GOT3 (cell line): Measurements from ENCODE around the gene GMPR2.
"Not testable (repeated sequence)": the region's sequence is repeated elsewhere in the genome, so short reads cannot be mapped to it uniquely, and the experiment has no call there.

Source experiments
- DNase-seq: peaks from one replicate; lab custom pipeline; 2025; ENCODE audit warnings: mixed read lengths; lab: John Stamatoyannopoulos, UW

Gene GMPR2

DNA sequence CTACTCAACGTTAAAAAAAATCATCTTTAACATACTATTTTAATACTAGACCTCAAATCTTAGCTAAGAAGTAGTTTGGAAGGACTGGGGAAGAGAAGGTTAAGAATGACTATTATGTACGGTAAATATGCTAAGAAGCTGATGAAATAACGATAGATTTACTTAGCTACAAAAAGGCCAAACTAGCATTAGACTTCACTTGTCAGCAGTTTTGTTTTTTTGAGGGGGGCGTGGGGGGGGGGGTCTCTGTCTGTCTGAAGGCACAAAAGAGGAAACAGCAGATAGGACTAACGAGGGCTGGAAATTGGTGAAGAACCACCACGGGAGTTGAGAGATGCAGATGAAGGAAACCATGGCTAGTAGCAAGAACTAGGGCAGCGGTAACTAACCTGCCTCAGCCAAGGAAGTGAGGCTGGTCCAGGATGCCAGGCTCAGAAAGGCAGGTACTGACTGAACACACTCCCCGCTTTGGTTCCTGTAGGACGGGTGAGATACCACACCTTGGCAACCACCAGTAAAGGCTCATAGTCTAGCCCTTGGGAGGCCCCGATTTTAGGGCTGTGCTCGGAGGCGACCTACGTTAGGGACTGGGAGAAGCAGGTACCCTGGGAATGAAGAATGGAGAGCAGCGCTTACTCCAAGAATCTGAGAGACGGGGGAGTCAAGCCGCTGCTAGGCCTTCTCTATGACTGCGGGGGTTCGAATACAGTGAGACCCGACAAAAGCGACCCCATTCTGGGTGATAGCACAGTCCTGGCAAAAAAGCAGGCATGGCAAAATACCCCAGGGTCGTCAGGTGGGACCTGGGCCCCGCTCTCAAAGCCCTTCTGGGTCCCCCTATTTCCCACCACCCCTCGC lies 1.2 kb upstream of the GMPR2 start:
- no peak for DNase-seq

- peak; percentile 71 for DNase-seq
Measured at GRCh38 chr14:24232121-24232644, 546 bp upstream of the GMPR2 start, which contains the start of gene NEDD8. TSS of gene NEDD8 (minus strand) at chr14:24232367. CDS start at chr14:24232267, 100 bp downstream.

DNA sequence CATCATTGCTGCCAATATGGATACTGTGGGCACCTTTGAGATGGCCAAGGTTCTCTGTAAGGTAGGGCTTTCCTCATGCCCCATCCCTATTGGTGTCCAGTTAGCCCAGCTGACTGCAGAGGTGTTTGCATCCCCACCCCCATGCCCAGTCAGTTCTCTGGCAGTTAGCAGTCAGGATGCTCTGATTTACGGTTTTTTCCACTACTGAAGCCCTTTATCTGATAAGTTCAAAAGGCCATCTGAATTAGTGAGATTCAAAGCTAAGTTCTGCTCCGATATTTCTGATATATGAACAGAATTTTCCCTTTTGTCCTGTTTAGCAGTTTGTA lies 773 bp downstream of the GMPR2 start:
- no peak for DNase-seq

DNA sequence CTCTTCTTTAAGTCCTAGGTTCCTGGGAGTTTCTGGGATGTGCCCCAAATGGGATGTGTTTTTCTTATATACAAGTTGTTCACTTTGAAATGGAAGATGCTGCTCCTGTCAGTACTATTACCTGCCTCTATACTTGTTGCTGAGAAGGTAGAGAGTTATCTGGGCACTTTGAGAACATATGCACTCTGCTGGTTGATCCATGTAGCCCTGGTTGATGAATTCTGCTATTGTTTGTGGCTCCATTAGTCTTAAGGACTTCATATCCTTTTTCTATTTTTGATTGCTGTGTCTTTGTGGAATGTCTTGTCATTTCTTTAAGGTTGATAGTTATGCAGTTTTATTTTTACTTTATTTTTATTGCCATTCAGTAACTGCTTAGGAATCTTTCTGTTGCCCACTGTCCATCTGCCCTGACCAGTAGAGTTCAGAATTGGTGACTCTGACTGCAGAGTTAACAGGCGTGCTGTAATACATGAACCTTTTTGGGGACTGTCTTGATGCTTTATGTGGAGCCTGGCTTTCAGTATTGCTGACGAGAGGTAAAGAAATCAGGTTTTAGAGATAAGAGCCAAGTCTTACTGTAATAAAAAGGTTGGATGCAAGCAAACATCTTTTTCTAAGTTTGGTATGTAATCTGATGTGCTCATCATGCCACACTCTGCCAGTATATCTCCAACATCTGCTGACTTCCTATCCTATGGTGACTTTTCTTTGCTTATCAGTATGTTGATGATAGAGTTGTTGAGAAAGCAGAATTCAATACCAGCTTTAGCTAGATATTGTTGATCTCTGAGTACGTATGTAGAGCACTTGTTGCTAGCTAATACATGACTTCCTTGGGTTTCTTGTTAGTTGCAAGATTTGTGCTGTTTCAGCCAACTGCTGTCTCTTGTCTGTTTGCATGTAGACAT lies 1.6 kb downstream of the GMPR2 start:
- no peak for DNase-seq

DNA sequence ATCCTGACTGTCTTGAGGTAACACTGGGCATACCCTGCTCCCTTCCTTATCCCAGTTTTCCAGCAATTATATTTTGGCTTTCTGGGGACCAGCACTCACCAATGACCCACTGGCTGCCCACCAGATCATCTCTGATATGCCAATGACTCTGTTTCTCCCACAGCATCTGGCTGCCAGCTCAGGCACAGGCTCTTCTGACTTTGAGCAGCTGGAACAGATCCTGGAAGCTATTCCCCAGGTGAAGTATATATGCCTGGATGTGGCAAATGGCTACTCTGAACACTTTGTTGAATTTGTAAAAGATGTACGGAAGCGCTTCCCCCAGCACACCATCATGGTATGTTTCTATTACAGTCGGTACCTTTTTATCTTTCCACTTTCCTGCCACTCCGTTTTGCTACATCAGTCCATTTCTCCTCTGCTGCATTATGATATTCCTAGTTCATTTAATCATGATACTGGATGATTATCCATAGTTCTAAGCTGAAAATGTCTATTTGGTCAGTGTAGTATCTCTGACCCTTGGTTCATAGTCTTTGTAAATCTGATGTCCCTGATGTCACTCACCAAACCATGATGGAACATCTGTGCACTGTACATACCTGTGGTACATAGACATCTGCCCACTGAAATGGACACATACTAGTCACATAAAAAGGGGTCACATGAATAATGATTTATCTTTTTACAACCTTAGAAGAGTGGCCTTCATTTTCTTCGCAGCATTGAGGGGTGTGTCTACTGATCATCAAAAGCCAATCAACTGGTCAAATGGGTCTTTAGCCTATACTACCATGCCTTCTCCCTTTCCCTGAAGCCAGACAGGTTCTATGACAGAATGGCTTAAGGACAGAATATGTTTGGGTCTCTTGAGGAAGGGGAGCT lies 3.3 kb downstream of the GMPR2 start:
- no peak for DNase-seq

- no peak for DNase-seq
Measured at GRCh38 chr14:24236689-24237462, 4.1 kb downstream of the GMPR2 start.

DNA sequence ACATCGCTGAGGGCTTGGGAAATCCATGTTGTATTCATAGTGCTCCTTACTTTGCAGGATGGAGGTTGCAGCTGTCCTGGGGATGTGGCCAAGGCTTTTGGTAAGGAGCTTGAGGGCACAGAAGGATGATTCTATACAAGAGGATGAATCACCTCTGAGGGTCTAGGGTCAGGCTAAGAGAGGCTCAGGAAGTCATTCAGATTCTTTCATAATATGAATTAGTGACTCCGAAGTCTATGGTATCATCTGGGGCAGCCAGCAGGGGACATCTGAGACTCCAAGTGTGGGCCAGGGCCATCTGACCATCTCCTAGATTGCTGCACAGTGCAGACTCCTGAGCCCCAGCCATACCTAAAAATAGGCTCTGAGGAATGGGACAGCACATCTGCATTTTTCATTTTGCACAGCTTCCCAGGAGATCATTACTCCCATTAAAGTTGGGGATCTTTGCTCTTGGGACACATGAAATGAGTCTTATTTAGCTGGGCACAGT lies 4.8 kb downstream of the GMPR2 start:
- DNase-seq, result no peak

GRCh38 chr14:24238123-24238522 lies 5.4 kb downstream of the GMPR2 start:
- no peak for DNase-seq

DNA sequence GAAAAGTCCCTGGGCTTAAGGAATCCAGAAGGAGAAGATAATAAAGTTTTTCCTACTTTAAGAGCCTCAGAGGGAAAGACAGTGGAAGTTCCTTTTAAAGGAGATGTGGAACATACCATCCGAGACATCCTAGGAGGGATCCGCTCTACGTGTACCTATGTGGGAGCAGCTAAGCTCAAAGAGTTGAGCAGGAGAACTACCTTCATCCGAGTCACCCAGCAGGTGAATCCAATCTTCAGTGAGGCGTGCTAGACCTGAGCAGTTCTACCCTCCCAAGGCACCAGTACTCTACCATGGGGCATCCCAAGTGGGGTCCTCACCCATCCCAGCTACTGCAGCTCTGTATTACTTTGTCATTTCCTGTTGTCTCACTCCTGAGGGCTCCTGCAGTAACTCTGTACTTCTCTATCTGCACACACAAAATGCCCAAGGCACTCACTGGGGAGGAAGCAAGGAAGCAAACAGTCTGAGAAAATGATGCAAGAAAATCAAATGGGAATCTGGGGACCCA lies 5.9 kb downstream of the GMPR2 start:
- no peak for DNase-seq

- DNase-seq, result no peak
Measured at GRCh38 chr14:24240110-24240918, 7.6 kb downstream of the GMPR2 start.

- DNase-seq, result peak; percentile 87
Measured at GRCh38 chr14:24241829-24242443, 9.2 kb downstream of the GMPR2 start.

DNA sequence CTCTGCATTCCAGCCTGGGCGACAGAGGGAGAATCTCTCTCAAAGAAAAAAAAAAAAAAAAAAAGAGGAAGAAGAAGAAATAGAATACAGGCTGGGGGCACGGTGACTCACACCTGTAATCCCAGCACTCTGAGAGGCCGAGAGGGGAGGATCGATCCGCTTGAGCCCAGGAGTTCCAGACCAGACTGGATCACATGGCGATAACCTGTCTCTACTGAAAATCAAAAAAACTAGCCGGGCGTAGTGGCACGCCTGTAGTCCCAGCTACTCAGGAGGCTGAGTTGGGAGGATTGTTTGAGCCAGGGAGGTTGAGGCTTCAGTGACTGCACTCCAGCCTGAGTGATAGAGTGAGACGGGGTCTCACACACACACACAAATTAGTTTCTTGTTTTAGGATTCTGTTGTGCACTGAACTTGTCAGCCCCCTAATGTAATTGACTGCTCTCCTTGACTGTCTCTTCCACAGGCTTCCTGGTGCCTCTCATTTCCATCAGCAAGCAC lies 10.7 kb downstream of the GMPR2 start:
- no peak for DNase-seq

DNA sequence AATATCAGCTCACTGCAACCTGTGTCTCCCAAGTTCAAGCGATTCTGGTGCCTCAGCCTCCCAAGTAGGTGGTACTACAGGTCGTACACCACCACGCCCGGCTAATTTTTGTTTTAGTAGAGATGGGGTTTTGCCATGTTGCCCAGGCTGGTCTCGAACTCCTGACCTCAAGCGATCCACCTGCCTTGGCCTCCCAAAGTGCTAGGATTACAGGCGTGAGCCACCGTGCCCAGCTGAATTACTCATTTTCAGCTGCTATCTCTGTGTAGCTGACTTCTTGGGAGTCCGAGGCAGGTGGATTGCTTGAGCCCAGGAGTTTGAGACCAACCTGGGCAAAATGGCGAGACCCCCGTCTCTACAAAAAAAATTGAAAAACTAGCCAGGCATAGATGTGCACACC lies 12.6 kb downstream of the GMPR2 start:
- not testable (repeated sequence) for DNase-seq

GRCh38 chr14:24246765-24247212 lies 14.1 kb downstream of the GMPR2 start:
- no peak for DNase-seq

- DNase-seq, result no peak
Measured at GRCh38 chr14:24247422-24247821, 14.7 kb downstream of the GMPR2 start.

GRCh38 chr14:24249230-24250021 lies 16.7 kb downstream of the GMPR2 start:
- no peak for DNase-seq

DNA sequence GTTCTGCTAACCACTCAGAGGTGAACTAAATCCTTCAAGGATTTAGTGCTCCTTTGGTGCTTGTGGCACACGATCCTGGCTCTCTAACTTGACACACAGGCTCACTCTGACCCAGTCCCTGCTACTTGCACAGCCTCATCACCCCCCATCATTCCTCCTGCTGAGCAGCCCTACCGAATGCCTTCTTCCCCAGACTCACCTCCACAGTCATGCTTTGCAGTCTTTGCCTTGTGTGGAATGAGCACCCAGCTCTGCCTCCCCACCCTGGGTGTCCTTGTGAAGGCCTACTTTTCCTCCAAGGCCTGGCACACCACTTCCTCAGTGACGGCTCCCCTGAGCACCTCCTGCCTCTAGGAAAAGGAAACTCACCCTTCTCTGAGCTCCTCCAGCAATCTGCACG lies 17.6 kb downstream of the GMPR2 start:
- no peak for DNase-seq

DNA sequence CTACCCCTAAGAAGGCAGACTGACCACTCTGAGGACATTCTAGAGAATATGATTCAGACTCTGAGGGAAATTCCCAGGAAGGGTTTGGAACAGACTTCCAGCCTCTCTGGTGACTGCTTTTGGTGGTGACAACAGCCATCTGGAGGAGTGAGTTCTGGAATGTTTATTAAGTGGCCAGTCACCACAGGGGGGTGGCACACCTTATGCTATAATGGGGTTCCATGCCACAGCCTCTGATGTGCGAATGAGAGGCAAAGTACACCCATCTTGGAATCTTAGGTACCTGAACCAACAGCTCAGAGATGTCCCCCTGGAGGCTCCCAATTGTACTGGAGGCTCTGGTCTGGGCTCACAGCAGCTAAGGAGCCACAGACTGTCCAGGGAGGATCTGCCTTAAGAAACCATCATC lies 19.2 kb downstream of the GMPR2 start:
- DNase-seq, result no peak
